ENCODE measurements around the gene MRPL20. TPM values are rescaled to one million over a fixed set of nuclear protein-coding genes. Genes with fewer than 3 reads are reported as not detected.

Gene MRPL20
- total and polyA plus RNA-seq, 9 of the 15 experiments (the other 6 are each of a cell fraction or from before 2014, with no cell fraction given), result 180 to 671 (median 229) TPM

- no peak for TF ChIP-seq ZBTB49 (CRISPR knock-in tag; IDR thresholded peaks at IDR 0.05; ENCODE audit: borderline replicate concordance)
- no peak for TF ChIP-seq TFAM (CRISPR knock-in tag; conservative IDR thresholded peaks at IDR 0.05)
- no peak for TF ChIP-seq ZNF224 (CRISPR knock-in tag; IDR thresholded peaks at IDR 0.05)
- no peak for TF ChIP-seq ZBTB34 (CRISPR knock-in tag; IDR thresholded peaks at IDR 0.05)
- TF ChIP-seq POLR2A (conservative IDR thresholded peaks at IDR 0.05), result peak; percentile 34; the same call in 1 of the 2 replicates
- TF ChIP-seq KLF16 (IDR thresholded peaks at IDR 0.05), result no peak
- 0 out of 2 replicates have a peak, but pooled peaks have one; percentile 23 for TF ChIP-seq ZBTB1 (CRISPR knock-in tag; IDR thresholded peaks at IDR 0.05; ENCODE audit: borderline replicate concordance, low read depth)
- TF ChIP-seq RBM14 (IDR thresholded peaks at IDR 0.05; ENCODE audit: borderline replicate concordance, insufficient read depth, low read depth, low read length), result 0 out of 2 replicates have a peak, but pooled peaks have one; percentile 22
- no peak for TF ChIP-seq SAP30 (IDR thresholded peaks at IDR 0.05; ENCODE audit: borderline replicate concordance, insufficient read depth, low read depth, low read length, poor library complexity, severe bottlenecking)
- no peak for TF ChIP-seq TCF7L2 (IDR thresholded peaks at IDR 0.05; ENCODE audit: low read depth, low read length)
Observed at GRCh38 chr1:1371364-1371745, 35.7 kb downstream of the MRPL20 start (continued).
